A549 (cell line): Measurements from ENCODE around the gene CACNA1C. TPM values are rescaled to one million over a fixed set of nuclear protein-coding genes. Genes with fewer than 3 reads are reported as not detected.

Experiments
- ATAC-seq, 2 experiments: fragments of 200-7000 bp in 1 of 2; fragments of >200 bp in 1 of 2; cut with Nextera tagmentation in 1 of 2; cut with Tn5 transposase in 1 of 2; 3 replicates each; pipeline versions ENCODE4 v1.8.0 to v1.9.1; 2018 to 2020; ENCODE audit warnings: mild to moderate bottlenecking in 1 of 2, moderate library complexity in 1 of 2
- CTCF ChIA-PET: fragments of 300-600 bp; sonication (Branson Sonifier 250); formaldehyde crosslinking; extraction: SDS; loops from one replicate; lab custom pipeline; 2021; ENCODE audit warnings: antibody characterized with exemption, inconsistent platforms; lab: Yijun Ruan, JAX
- POLR2A ChIA-PET: fragments of 350-600 bp; formaldehyde crosslinking; extraction: SDS; loops from one replicate; lab custom pipeline; 2021; ENCODE audit warnings: antibody characterized with exemption, inconsistent platforms; lab: Yijun Ruan, JAX
- DNase-seq, 2 experiments: peaks; one replicate each; pipeline versions ENCODE4 v3.0.0 to v3.0.0-alpha.2; 2011 to 2016; ENCODE audit warnings: low read depth in 1 of 2, low spot score in 1 of 2
- FAIRE-seq: peaks from 2 replicates; lab custom pipeline; 2011; peaks lifted over from hg19 to GRCh38; lab: Jason Lieb, UNC
- H3K27ac ChIP-seq, 2 experiments: fragments of >200 bp; sonication (Bioruptor Twin); formaldehyde crosslinking; 3 replicates each; pipeline ENCODE4 v1.5.1; 2016 to 2017
- H3K4me1 ChIP-seq: fragments of >200 bp; sonication (Bioruptor Twin); formaldehyde crosslinking; 3 replicates; pipeline ENCODE4 v1.6.1; 2016
- H3K4me2 ChIP-seq: fragments of >200 bp; sonication (Bioruptor Twin); formaldehyde crosslinking; 3 replicates; pipeline ENCODE4 v1.6.1; 2016
- H3K4me3 ChIP-seq: fragments of >200 bp; sonication (Bioruptor Twin); formaldehyde crosslinking; 3 replicates; pipeline ENCODE4 v1.5.1; 2016
- H3K9me3 ChIP-seq: fragments of >200 bp; sonication (Bioruptor Twin); formaldehyde crosslinking; 3 replicates; pipeline ENCODE4 v1.6.1; 2016
- CBX2 ChIP-seq: fragments of 200-600 bp; sonication (generic); IDR thresholded peaks from 2 replicates; pipeline ENCODE4 v1.6.1; 2016; ENCODE audit warnings: low read depth, mild to moderate bottlenecking, borderline replicate concordance
- CBX8 ChIP-seq: fragments of 200-600 bp; sonication (generic); IDR thresholded peaks from 2 replicates; pipeline ENCODE4 v1.6.1; 2016
- CHD4 ChIP-seq: fragments of 200-600 bp; sonication (generic); IDR thresholded peaks from 2 replicates; pipeline ENCODE4 v1.6.1; 2016; ENCODE audit warnings: antibody characterized with exemption, mild to moderate bottlenecking, borderline replicate concordance
- EHF ChIP-seq: fragments of 250-450 bp; sonication (Bioruptor Pico); IDR thresholded peaks from 2 replicates; pipeline ENCODE4 v1.5.0; 2020; ENCODE audit warnings: mild to moderate bottlenecking
- ELK1 ChIP-seq: fragments of 150-350 bp; IDR thresholded peaks from 2 replicates; pipeline ENCODE4 v1.6.1; 2014; ENCODE audit warnings: low read depth, mild to moderate bottlenecking, low read length
- EP300 ChIP-seq, 2 experiments: fragments of >200 bp; sonication (Bioruptor Twin); formaldehyde crosslinking; IDR thresholded peaks; 2 replicates in 1 of 2; 3 replicates in 1 of 2; pipeline ENCODE4 v1.6.1; 2016 to 2017
- ESRRA ChIP-seq: fragments of 150-350 bp; IDR thresholded peaks from 2 replicates; pipeline ENCODE4 v1.6.1; 2014; ENCODE audit warnings: mild to moderate bottlenecking, low read length, borderline replicate concordance
- FOSB ChIP-seq: fragments of 250-450 bp; sonication (Bioruptor Pico); IDR thresholded peaks from 2 replicates; pipeline ENCODE4 v1.5.0; 2020; ENCODE audit warnings: mild to moderate bottlenecking, moderate library complexity
- FOSL2 ChIP-seq, 2 experiments: fragments of 450-650 bp in 1 of 2; fragments of >200 bp in 1 of 2; sonication (Bioruptor Twin) in 1 of 2; formaldehyde crosslinking; IDR thresholded peaks; 2 replicates each; pipeline versions ENCODE4 v1.5.0 to v1.6.1; 2016 to 2020; ENCODE audit warnings: mild to moderate bottlenecking in 1 of 2, moderate library complexity in 1 of 2
- HMGXB4 ChIP-seq: fragments of 250-450 bp; sonication (Bioruptor Pico); IDR thresholded peaks from 2 replicates; pipeline ENCODE4 v1.5.0; 2021; ENCODE audit warnings: mild to moderate bottlenecking, moderate library complexity, borderline replicate concordance
- HOXB13 ChIP-seq: fragments of 250-450 bp; sonication (Bioruptor Pico); IDR thresholded peaks from 2 replicates; pipeline ENCODE4 v1.5.0; 2020; ENCODE audit warnings: low read depth, mild to moderate bottlenecking, moderate library complexity
- KDM1A ChIP-seq: fragments of 200-600 bp; sonication (generic); IDR thresholded peaks from 2 replicates; pipeline ENCODE4 v1.6.1; 2016; ENCODE audit warnings: low read depth, mild to moderate bottlenecking
- KDM5A ChIP-seq: fragments of 200-600 bp; sonication (generic); IDR thresholded peaks from 2 replicates; pipeline ENCODE4 v1.6.1; 2016; ENCODE audit warnings: antibody characterized with exemption, mild to moderate bottlenecking
- MAFK ChIP-seq: fragments of 450-650 bp; IDR thresholded peaks from 2 replicates; pipeline ENCODE4 v1.6.1; 2014; ENCODE audit not compliant: partially characterized antibody
- MAZ ChIP-seq: fragments of 150-350 bp; IDR thresholded peaks from 2 replicates; pipeline ENCODE4 v1.6.1; 2014; ENCODE audit warnings: antibody characterized with exemption, low read depth, low read length, borderline replicate concordance
- NFE2L2 ChIP-seq: fragments of 150-350 bp; conservative IDR thresholded peaks from 2 replicates; pipeline ENCODE4 v1.6.1; 2014; ENCODE audit warnings: low read length
- NPAS2 ChIP-seq: fragments of 250-450 bp; sonication (Bioruptor Pico); IDR thresholded peaks from 2 replicates; pipeline ENCODE4 v1.8.0; 2022; ENCODE audit warnings: mild to moderate bottlenecking, moderate library complexity, borderline replicate concordance
- POLR2A ChIP-seq: IDR thresholded peaks from 2 replicates; pipeline ENCODE4 v1.6.1; 2012; ENCODE audit warnings: mild to moderate bottlenecking, low read length
- RNF2 ChIP-seq: fragments of 200-600 bp; sonication (generic); IDR thresholded peaks from 2 replicates; pipeline ENCODE4 v1.6.1; 2016; ENCODE audit warnings: low read depth, mild to moderate bottlenecking, antibody characterized with exemption, moderate library complexity, borderline replicate concordance
- TFCP2L1 ChIP-seq: fragments of 250-450 bp; sonication (Bioruptor Pico); IDR thresholded peaks from 2 replicates; pipeline ENCODE4 v1.5.0; 2021; ENCODE audit warnings: mild to moderate bottlenecking
- TP53 ChIP-seq: fragments of 250-450 bp; sonication (Bioruptor Pico); IDR thresholded peaks from 2 replicates; pipeline ENCODE4 v1.5.0; 2021; ENCODE audit warnings: mild to moderate bottlenecking, moderate library complexity
- ZFP36 ChIP-seq: fragments of 450-650 bp; IDR thresholded peaks from 2 replicates; pipeline ENCODE4 v1.6.1; 2014; ENCODE audit warnings: borderline replicate concordance; ENCODE audit not compliant: partially characterized antibody
- WGBS: methylation state at CpG from one replicate; pipeline ENCODE4 v1.1.6; 2017; ENCODE audit errors: missing lambda C conversion rate; 5-methylcytosine and 5-hydroxymethylcytosine counted together
- polyA plus RNA-seq, 4 experiments: library from polyadenylated mRNA; depleted of rRNA in 3 of 4; stranded (reverse); fragments of >200 nt; fragmentation: RNase III in 1 of 4; extraction: RNeasy Plus Mini Kit Qiagen cat#74134 plus additional on column Dnase treatment in 1 of 4; gene quantifications; 2 replicates in 3 of 4; 3 replicates in 1 of 4; pipeline ENCODE4 v1.2.3, GENCODE V29; 2011 to 2017
- TF ChIP-seq, protein P1 (sequence below): fragments of >200 bp; sonication (Bioruptor Twin); formaldehyde crosslinking; IDR thresholded peaks from 3 replicates; pipeline ENCODE4 v1.5.1; 2016

Gene CACNA1C
- polyA plus RNA-seq, 2 of the 4 experiments (the other 2 are of a cell fraction) = not detected

DNA sequence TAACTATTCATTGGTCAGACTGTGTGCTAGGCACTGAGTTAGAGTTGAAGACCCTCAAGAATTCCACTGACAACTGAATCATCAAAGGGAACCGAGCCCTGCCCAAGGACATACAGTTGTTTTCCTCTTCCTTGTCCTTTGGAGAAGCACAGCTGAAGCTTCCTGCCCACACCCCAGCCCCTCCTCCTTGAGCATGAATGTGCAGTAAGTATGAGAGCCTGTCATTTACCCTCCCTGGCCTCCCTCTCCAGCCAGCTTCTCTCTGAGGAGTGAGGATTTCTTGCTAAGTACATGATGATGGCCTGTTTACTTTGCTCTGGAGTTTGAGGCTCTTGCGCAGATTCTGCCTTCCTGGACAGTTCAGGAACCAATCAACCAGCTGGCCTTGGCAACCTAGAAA, 235.2 kb downstream of the CACNA1C start:
- ChIA-PET CTCF (interaction anchor here (0.6 to 1.2 kb wide), 6 partner anchors 15 to 785 kb away, joined by 3 to 4 read pairs (median 3); no protein-coding TSS in a partner anchor), POLR2A (interaction anchor here (0.6 to 0.7 kb wide), 2 partner anchors 22 to 181 kb away, joined by 3 read pairs; no protein-coding TSS in a partner anchor)
- Histone ChIP-seq H3K4me2 (no peak overlapping the region), H3K9me3 (no peaks in the 10 kb centered on the region), H3K27ac (no peak overlapping the region), H3K4me3 (no peak overlapping the region), H3K4me1 (no peaks in the 10 kb centered on the region)
- 50% methylated on average over 2 of the region's 2 CpGs for WGBS
- TF ChIP-seq FOSL2 (IDR thresholded peaks at IDR 0.05) (no peak), FOSL2 (CRISPR knock-in tag; IDR thresholded peaks at IDR 0.05) (no peak), MAZ (no peak), NPAS2 (no peak), HOXB13 (CRISPR knock-in tag) (no peak), HMGXB4 (CRISPR knock-in tag) (no peak), CBX2 (no peak), KDM5A (no peak), RNF2 (no peak), CHD4 (no peak)
- TF ChIP-seq, protein P1, sequence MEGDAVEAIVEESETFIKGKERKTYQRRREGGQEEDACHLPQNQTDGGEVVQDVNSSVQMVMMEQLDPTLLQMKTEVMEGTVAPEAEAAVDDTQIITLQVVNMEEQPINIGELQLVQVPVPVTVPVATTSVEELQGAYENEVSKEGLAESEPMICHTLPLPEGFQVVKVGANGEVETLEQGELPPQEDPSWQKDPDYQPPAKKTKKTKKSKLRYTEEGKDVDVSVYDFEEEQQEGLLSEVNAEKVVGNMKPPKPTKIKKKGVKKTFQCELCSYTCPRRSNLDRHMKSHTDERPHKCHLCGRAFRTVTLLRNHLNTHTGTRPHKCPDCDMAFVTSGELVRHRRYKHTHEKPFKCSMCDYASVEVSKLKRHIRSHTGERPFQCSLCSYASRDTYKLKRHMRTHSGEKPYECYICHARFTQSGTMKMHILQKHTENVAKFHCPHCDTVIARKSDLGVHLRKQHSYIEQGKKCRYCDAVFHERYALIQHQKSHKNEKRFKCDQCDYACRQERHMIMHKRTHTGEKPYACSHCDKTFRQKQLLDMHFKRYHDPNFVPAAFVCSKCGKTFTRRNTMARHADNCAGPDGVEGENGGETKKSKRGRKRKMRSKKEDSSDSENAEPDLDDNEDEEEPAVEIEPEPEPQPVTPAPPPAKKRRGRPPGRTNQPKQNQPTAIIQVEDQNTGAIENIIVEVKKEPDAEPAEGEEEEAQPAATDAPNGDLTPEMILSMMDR = no peak
- ATAC-seq (no peak), DNase-seq (no peak), FAIRE-seq (no peak)

DNA sequence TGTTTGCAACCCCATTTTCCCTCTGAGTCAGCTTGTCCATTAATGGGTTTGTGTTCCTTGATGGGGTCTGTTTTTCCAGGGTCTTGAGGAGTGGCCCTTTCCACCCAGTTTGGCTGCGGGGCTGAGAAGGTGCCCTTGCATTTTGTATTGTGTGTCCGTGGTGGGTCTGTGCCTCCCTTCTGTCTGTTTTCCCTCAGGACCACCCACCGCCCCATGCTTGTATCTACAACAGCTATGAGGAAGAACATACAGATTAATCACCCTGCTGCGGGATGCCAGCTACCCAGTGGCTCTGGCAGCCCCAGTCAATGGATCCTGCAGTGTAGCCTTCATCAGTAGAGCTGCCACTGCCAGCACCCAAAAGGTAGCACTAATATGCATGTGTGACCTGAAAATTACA, 235.7 kb downstream of the CACNA1C start:
- no peaks in the 10 kb centered on the region for H3K9me3 ChIP-seq
- FAIRE-seq = no peak
- 3% methylated on average over 3 of the region's 4 CpGs for WGBS
- H3K27ac ChIP-seq = no peak overlapping the region
- no peak for DNase-seq
- CTCF ChIA-PET = interaction anchor here (0.8 to 1.2 kb wide), 4 partner anchors 15 to 295 kb away, joined by 3 read pairs; no protein-coding TSS in a partner anchor
- TF ChIP-seq CBX8 = no peak
- no peak for TF ChIP-seq EHF (CRISPR knock-in tag)
- TF ChIP-seq ELK1 = no peak
- TF ChIP-seq, all 56 proteins: peak for 0
- POLR2A ChIA-PET = interaction anchor here (0.6 kb wide), 1 partner anchor 180 kb away, joined by 3 read pairs; no protein-coding TSS in a partner anchor
- Histone ChIP-seq H3K4me1 (no peaks in the 10 kb centered on the region), H3K4me3 (no peak overlapping the region), H3K4me2 (no peak overlapping the region)
- no peak for ATAC-seq

DNA sequence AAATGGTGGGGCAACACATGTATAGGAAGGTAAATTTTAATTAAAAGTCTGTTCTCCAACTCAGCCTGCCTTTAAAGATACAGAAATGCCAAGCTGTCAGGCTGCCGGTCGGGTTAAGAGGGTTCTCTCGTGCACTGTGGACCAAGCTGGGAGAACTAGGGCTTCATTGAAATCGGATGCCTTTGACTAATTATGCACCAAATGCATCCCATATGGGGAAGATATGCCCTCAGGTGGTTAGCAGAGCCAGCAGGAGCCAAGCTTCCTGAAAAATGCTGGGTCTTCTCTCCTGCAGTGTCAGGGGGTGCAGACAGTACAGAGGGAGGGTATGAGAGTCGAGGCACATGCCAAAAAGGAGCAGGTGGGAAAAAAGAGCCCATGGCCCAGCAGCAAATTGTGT, 236.1 kb downstream of the CACNA1C start:
- Histone ChIP-seq H3K4me3 (no peak overlapping the region), H3K9me3 (no peaks in the 10 kb centered on the region)
- TF ChIP-seq EP300 (IDR thresholded peaks at IDR 0.05) = no peak
- no peak for TF ChIP-seq POLR2A
- TF ChIP-seq MAFK = no peak
- TF ChIP-seq TFCP2L1 (CRISPR knock-in tag) = no peak
- TF ChIP-seq TP53 (CRISPR knock-in tag) = no peak
- TF ChIP-seq ESRRA = no peak
- no peak for TF ChIP-seq KDM5A
- TF ChIP-seq NFE2L2 = no peak
- TF ChIP-seq ZFP36 = no peak
- TF ChIP-seq FOSB (CRISPR knock-in tag) = no peak
- TF ChIP-seq KDM1A = no peak
- TF ChIP-seq, all 56 proteins: peak for 0
- ATAC-seq = no peak
- no peak for DNase-seq
- no peak for FAIRE-seq
- no peaks in the 10 kb centered on the region for H3K4me1 ChIP-seq
- H3K4me2 ChIP-seq = no peak overlapping the region
- no peak overlapping the region for H3K27ac ChIP-seq
- ChIA-PET POLR2A (interaction anchor here (0.6 kb wide), 1 partner anchor 180 kb away, joined by 3 read pairs; no protein-coding TSS in a partner anchor), CTCF (interaction anchor here (0.8 to 1.2 kb wide), 3 partner anchors 14 to 294 kb away, joined by 3 read pairs; no protein-coding TSS in a partner anchor)
- WGBS = 24% methylated on average over 5 of the region's 5 CpGs
